ENCODE measurements around the gene DENND4C. TPM values are rescaled to one million over a fixed set of nuclear protein-coding genes. Genes with fewer than 3 reads are reported as not detected.
A peak's percentile ranks its signal among the peaks of the same experiment; 100 is the strongest.
"Not testable (repeated sequence)": the region's sequence is repeated elsewhere in the genome, so short reads cannot be mapped to it uniquely, and the experiment has no call there.

Gene DENND4C
- 24.9 and 31.3 TPM in 2 replicates for total RNA-seq
- polyA plus RNA-seq (2012), result 6.4 TPM

GRCh38 chr9:19230355-19231125 is at the start of gene DENND4C:
TSS of gene DENND4C (plus strand) at chr9:19230693. CDS start at chr9:19276175, 45,482 bp downstream.
- peak; percentile 88 for DNase-seq (ENCODE audit: low read depth)

DNA sequence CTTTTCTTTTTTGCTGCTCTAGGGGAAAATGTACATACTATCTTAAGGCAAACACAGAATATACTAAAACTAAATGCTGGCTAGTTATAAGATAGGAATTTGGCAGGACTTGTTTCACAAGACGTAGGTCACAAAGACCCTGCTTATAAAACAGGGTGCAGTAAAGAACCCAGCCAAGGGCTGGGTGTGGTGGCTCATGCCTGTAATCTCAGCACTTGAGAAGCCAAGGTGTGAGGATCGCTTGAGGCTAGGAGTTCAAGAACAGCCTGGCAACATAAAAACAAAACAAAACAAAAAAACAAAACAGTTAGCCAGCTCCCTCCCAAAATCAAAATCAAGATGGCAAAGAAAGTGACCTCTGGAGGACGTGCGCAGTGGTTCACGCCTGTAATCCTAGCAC is 49.5 kb upstream of the DENND4C start:
- no peak for DNase-seq (ENCODE audit: low read depth)

- DNase-seq (ENCODE audit: low read depth), result no peak
These were observed 48.9 kb upstream of the DENND4C start for GRCh38 chr9:19181561-19181960.

GRCh38 chr9:19184144-19184917 is 46.2 kb upstream of the DENND4C start:
- DNase-seq (ENCODE audit: low read depth), result peak; percentile 95

DNA sequence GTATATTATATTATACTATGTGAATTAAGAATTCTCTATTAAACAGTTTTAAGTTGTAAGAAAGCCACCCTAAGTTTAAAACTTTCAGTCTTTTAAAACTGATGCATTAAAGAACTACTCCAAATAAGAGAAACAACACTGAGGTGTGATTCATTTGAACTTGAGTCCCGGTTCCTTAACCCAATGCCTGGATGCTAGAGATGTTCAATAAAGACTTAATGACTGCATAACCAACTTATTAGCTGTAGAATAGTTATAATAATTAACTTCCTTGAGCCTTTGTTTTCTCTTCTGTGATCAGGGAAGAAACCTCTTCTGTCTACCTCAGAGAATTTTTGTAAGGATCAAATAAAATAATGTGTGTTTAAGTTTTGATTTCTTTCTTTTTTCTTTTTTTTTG is 45.3 kb upstream of the DENND4C start:
- DNase-seq (ENCODE audit: low read depth), result no peak

GRCh38 chr9:19186232-19186631 is 44.3 kb upstream of the DENND4C start:
- DNase-seq (ENCODE audit: low read depth), result no peak

DNA sequence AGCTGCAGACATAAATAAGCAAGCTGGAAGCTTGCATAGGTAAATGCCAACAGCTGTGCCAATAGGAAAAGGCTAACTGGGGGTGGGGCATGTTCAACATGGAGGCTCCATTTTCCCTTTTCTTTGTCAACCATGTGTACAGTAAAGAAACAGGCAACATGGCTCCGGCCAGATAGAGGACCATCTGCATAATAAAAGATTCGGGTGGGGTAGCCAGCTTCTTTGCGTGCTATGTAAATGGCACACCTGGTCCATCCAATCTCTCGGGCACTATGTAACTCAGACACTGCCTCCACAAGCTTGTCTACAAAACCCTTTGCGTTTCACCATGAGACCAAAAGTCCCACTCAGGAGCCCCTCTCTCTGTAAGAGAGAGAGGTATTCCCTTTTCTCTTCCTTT is 41.7 kb upstream of the DENND4C start:
- DNase-seq (ENCODE audit: low read depth), result no peak

GRCh38 chr9:19192202-19193028 is 38.1 kb upstream of the DENND4C start:
- no peak for DNase-seq (ENCODE audit: low read depth)

GRCh38 chr9:19193029-19193324 is 37.5 kb upstream of the DENND4C start:
- DNase-seq (ENCODE audit: low read depth), result no peak

DNA sequence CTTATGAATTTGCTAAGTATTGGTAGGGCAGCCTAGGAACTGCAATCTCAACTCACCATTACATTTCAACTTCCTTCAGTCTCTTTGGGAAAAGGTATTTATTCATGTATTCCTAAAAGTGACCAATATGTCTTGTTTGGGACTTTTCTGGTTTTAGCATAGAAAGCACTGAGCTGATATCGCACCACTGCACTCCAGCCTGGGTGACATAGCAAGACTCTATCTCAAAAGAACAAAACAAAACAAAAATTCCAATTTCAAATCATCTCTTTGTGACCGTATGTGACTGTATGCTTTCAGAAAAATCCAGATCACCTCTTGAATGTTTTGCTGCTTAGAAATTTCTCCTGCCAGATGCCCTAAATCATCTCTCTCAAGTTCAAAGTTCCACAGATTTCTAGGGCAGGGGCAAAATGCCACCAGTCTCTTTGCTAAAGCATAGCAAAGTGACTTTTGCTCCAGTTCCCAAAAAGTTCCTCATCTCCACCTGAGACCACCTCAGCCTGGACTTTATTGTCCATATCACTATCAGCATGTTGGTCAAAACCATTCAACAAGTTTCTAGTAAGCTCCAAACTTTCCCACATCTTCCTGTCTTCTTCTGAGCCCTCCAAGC is 37.0 kb upstream of the DENND4C start:
- DNase-seq (ENCODE audit: low read depth), result not testable (repeated sequence)

GRCh38 chr9:19198406-19198805 is 32.1 kb upstream of the DENND4C start:
- DNase-seq (ENCODE audit: low read depth), result no peak

- no peak for DNase-seq (ENCODE audit: low read depth)
These were observed 31.5 kb upstream of the DENND4C start for GRCh38 chr9:19199012-19199411.

DNA sequence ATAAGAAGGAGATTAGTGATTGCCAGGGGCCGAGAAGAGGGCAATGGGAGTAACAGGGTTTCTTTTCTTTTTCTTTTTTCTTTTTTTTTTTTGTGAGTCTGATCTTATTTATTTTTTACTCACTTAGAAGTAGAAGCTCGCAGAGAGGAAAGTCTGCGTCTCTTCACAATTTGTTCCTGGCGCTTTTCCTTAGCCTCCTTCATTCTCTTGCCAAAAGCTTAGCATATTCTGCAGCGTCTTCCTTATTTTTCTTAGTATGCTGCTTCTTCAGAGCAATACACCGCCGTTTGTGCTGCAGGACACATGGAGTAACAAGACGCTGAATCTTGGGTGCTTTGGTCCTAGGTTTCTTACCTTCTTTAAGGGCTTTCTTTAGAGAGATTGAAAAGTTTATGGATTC is 30.3 kb upstream of the DENND4C start:
- no peak for DNase-seq (ENCODE audit: low read depth)

GRCh38 chr9:19201899-19202891 is 28.3 kb upstream of the DENND4C start:
- no peak for DNase-seq (ENCODE audit: low read depth)

- no peak for DNase-seq (ENCODE audit: low read depth)
These were observed 27.4 kb upstream of the DENND4C start for GRCh38 chr9:19203058-19203457.

DNA sequence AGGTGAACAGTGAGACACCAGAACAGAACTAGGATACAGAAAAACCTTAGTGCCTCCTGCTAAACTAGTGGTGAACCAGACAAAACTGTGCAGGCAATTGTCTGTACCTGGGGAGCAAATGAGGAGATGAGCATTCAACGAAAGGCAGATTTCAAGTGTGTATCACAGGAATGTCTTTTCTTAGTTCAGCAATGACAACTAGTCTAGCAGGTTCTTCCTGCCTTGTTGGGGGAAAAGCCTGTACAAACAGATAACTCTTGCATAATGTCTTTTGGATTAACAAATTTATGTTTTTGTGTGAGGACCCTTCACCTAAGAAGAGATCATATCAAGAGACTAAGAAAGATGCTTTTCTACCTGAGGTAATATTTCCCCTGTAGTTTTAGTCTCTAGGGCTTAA is 21.8 kb upstream of the DENND4C start:
- DNase-seq (ENCODE audit: low read depth), result no peak

DNA sequence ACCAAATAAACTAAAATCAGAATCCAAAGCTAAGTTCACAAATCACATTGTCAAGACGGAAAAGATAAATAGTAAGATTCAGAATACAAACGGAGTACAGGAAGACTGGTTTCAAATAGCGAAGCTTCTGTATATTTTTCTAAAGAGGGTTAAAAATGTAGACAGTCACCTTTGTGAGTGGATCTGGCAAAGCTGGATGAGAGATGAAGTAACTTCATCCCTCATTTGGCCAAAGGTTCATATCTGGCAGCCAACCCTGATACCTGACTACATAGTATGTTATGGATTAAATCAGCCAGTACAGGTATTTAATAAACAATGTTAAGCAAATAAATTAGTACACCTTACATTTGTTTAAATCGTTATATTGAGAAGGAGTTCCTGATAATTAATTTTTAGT is 21.3 kb upstream of the DENND4C start:
- no peak for DNase-seq (ENCODE audit: low read depth)

DNA sequence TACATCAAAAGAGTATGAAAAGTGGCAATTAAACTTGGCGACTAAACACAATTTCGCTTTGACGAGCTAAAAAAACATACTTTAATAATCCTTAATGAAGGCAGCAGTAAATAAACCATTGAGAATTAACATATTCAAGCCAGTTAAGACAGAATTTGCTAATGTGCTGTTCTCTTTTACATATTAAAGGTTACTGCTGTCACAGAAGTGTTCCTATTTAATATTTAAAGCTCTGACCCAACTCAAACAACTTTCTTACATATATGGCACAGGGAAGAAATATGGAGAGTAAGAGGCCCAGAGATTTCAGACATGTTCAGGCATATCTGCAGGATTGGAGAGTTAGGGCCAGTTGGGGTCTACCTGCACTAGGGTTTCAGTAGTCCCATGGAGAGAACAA is 16.7 kb upstream of the DENND4C start:
- no peak for DNase-seq (ENCODE audit: low read depth)

DNA sequence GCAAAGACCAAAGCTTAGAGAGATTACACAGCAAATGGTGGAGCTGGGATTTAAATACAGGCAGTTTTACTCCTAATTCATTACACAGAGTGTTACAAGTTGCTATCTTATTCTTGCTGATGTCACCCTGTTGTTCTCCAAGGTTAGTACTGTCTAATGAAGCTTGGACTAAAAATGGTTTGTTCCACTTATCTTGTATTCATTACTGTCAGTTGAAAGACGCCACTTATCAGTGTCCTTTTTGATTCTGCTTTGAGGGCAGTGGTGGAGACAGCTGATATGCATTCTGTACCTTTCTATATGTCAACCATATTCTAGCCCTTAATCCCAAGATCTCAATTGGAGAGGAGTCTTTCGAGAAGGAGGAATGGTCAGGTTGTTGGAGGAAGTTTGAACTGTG is 14.0 kb upstream of the DENND4C start:
- DNase-seq (ENCODE audit: low read depth), result no peak

- DNase-seq (ENCODE audit: low read depth), result no peak
These were observed 9.2 kb upstream of the DENND4C start for GRCh38 chr9:19221326-19221725.
